Activated CD8-positive, alpha-beta T cell treated with anti-CD3 and anti-CD28 coated beads for 36 hours (primary cell): Measurements from ENCODE around the gene ZNF445. TPM values are rescaled to one million over a fixed set of nuclear protein-coding genes. Genes with fewer than 3 reads are reported as not detected.
"Not testable (repeated sequence)": the region's sequence is repeated elsewhere in the genome, so short reads cannot be mapped to it uniquely, and the experiment has no call there.

ENCODE experiments used
- ATAC-seq: fragments of 200-7000 bp; cut with Tn5 transposase; one replicate; pipeline ENCODE4 v1.10.0; 2021; ENCODE audit warnings: mild to moderate bottlenecking, moderate library complexity
- CTCF ChIA-PET: fragments of 350-600 bp; sonication (Branson Sonifier 250); formaldehyde crosslinking; loops from one replicate; lab custom pipeline; 2021; ENCODE audit warnings: antibody characterized with exemption; lab: Charles Lee
- POLR2A ChIA-PET: fragments of 350-600 bp; sonication (Branson Sonifier 250); formaldehyde crosslinking; loops from one replicate; lab custom pipeline; 2021; ENCODE audit warnings: antibody characterized with exemption; lab: Charles Lee
- DNase-seq: peaks from one replicate; pipeline ENCODE4 v3.0.0-alpha.2; 2020
- H3K27ac Mint-ChIP-seq: one replicate; pipeline ENCODE4 v1.8.0; 2021; ENCODE audit warnings: mild to moderate bottlenecking, mixed read lengths
- H3K27me3 Mint-ChIP-seq: one replicate; pipeline ENCODE4 v1.8.0; 2021; ENCODE audit warnings: mixed read lengths
- H3K36me3 Mint-ChIP-seq: one replicate; pipeline ENCODE4 v1.8.0; 2021; ENCODE audit warnings: low read depth, mixed read lengths
- H3K4me1 Mint-ChIP-seq: one replicate; pipeline ENCODE4 v1.8.0; 2021; ENCODE audit warnings: low read depth, mixed read lengths
- H3K4me3 Mint-ChIP-seq: one replicate; pipeline ENCODE4 v1.8.0; 2021; ENCODE audit warnings: mild to moderate bottlenecking, moderate library complexity, mixed read lengths
- H3K9me3 Mint-ChIP-seq: one replicate; pipeline ENCODE4 v1.8.0; 2021; ENCODE audit warnings: mixed read lengths
- intact Hi-C: fragments of 100-400 bp; cut with micrococcal nuclease; formaldehyde crosslinking; loops from one replicate; pipeline ENCODE4 v1.10.0; 2022
- total RNA-seq, 2 experiments: library from RNA; stranded (reverse); gene quantifications; one replicate each; pipeline ENCODE4 v1.2.3, GENCODE V29; 2021
- TF ChIP-seq, protein P1 (sequence below): fragments of 200-600 bp; IDR thresholded peaks from one replicate; pipeline ENCODE4 v1.8.0; 2022; ENCODE audit warnings: antibody characterized with exemption, mild to moderate bottlenecking

The ZNF445 gene
- total RNA-seq, 2 experiments from 2014 or later, result 16.3 to 18.4 TPM

DNA sequence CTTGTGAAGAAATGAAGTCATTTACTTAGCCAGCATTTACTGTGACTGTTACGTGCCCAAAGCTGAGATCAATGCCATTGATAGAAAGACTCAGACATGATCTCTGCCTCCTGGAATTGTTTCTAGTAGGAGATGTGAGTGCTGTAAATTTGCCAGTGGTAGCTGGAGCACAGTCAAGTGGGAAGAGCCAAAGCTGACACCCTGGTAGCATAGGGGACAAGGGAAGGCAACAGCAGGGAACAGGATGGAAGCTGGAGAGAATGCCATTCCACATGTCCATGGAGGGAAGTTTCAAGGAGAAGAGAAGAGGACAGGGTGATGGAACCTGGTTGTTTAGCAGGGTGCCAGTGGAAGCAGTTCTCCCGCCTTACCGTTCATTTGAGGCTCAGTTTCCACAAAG lies 74.9 kb downstream of the ZNF445 start:
- ChIA-PET POLR2A (no interaction called here), CTCF (no interaction called here)
- TF ChIP-seq, protein P1, sequence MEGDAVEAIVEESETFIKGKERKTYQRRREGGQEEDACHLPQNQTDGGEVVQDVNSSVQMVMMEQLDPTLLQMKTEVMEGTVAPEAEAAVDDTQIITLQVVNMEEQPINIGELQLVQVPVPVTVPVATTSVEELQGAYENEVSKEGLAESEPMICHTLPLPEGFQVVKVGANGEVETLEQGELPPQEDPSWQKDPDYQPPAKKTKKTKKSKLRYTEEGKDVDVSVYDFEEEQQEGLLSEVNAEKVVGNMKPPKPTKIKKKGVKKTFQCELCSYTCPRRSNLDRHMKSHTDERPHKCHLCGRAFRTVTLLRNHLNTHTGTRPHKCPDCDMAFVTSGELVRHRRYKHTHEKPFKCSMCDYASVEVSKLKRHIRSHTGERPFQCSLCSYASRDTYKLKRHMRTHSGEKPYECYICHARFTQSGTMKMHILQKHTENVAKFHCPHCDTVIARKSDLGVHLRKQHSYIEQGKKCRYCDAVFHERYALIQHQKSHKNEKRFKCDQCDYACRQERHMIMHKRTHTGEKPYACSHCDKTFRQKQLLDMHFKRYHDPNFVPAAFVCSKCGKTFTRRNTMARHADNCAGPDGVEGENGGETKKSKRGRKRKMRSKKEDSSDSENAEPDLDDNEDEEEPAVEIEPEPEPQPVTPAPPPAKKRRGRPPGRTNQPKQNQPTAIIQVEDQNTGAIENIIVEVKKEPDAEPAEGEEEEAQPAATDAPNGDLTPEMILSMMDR, result no peak
- ATAC-seq (no peak), DNase-seq (no peak)
- Mint-ChIP-seq H3K27ac (no peak overlapping the region), H3K9me3 (no peaks in the 10 kb centered on the region), H3K27me3 (no peaks in the 10 kb centered on the region), H3K4me1 (no peaks in the 10 kb centered on the region), H3K36me3 (peaks cover 2% of the 10 kb centered on the region), H3K4me3 (no peak overlapping the region)
- intact Hi-C loops, result no loop called here

DNA sequence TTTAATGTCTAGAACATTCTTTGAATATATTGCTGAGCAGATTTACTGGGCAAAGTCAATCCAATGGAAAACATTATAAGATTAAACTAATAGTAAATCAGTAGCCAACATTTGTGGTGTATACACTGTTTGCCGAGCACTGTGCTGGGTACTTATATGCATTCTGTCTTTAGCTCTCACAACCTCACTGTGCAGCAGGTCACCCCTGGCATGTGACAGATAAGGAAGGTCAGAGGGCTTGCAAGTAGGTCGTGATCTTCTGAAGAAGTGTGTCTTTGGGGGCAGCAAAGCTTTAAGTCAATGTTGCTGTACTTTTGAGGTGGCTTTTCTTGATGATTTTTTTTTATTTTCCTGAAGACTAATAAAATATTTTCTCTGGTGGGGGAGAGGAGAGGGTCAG lies 76.7 kb downstream of the ZNF445 start:
- ATAC-seq (no peak), DNase-seq (no peak)
- POLR2A ChIA-PET, result no interaction called here
- TF ChIP-seq, protein P1, result no peak
- Mint-ChIP-seq H3K36me3 (peaks cover 2% of the 10 kb centered on the region), H3K27me3 (no peaks in the 10 kb centered on the region), H3K4me1 (no peaks in the 10 kb centered on the region), H3K4me3 (no peak overlapping the region), H3K9me3 (no peaks in the 10 kb centered on the region), H3K27ac (no peak overlapping the region)
- intact Hi-C loops, result no loop called here
- CTCF ChIA-PET, result interaction anchor here (0.8 kb wide), 1 partner anchor 77 kb away, joined by 3 read pairs; no protein-coding TSS in a partner anchor

DNA sequence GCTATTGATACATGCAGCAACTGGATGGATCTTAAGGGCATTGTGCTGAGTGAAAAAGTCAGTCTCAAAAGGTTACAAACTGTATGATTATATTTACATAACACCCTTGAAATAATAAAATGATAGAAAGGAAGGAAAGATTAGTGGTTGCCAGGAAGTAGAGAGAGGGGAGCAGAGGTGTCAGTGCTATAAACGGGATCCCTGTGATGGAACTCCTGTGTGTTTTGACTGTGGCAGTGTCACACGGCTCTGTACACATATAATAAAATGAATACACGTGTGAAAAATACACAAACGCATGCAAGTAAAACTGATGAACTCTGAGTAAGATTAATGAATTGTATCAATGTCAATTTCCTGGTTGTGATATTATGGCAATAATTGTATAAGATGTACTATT lies 78.6 kb downstream of the ZNF445 start:
- Mint-ChIP-seq H3K36me3 (peaks cover 2% of the 10 kb centered on the region), H3K4me3 (no peak overlapping the region), H3K9me3 (no peaks in the 10 kb centered on the region), H3K27ac (no peak overlapping the region), H3K27me3 (no peaks in the 10 kb centered on the region), H3K4me1 (no peaks in the 10 kb centered on the region)
- intact Hi-C loops, result no loop called here
- TF ChIP-seq, protein P1, result no peak
- ChIA-PET POLR2A (no interaction called here), CTCF (no interaction called here)
- no peak for ATAC-seq
- DNase-seq, result no peak

DNA sequence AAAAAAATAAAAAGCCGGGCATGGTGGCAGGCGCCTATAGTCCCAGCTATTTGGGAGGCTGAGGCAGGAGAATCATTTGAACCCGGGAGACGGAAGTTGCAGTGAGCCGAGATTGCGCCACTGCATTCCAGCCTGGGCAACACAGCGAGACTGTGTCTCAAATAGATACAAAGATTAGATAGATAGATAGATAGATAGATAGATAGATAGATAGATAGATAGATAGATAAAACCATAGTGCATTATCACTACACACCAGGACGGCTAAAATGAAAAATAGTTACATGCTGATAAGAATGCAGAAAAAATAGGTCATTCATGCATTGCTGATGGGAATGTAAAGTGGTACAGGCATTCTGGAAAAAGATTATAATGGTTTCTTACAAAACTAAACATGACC lies 79.2 kb downstream of the ZNF445 start:
- H3K9me3 Mint-ChIP-seq, ATAC-seq, H3K4me1 Mint-ChIP-seq, CTCF ChIA-PET, H3K36me3 Mint-ChIP-seq, DNase-seq, intact Hi-C loops, POLR2A ChIA-PET, H3K4me3 Mint-ChIP-seq, H3K27me3 Mint-ChIP-seq, H3K27ac Mint-ChIP-seq: not testable (repeated sequence)

DNA sequence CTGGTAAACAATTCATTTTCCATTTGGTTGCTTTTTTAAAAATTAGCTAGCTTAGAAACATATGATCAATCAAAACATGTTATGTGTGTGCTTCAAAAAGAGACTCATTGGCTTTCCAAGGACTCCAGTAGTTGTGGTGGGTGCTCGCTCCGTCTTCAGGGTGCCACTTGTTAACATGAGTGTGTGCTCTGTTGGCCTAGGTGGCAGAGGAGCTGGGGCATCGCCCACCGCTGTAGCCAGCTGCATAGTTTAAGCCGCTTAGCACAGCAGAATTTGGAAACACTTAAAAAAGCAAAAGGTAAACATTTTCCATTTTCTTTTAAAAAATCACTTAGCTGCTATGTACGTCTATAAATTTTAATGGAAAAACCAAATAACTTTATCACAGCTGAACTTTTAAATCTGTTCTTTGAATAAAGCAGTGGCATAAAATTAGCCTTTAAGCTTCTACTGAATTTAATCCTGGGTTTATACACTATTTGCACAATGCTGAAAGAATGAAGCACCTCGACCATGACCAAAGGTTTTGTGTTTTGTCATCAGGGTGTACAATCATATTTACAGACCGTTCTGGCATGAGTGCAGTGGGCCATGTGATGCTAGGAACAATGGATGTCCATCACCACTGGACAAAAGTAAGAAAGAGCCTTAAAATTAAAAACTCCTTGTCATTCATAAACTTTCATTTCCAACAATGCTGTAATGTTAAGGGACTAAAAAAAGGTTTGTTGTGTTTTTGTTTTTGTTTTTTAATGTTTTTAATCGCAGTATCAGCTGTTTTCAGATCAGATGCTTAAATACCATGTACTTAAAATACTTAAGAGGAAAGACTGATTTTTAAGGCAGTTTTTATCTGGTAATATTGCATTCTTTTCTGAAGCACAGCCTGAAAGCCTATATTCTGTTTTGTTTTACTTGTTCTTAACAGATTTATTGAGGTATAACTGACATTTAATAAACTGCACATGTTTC lies 81.0 kb downstream of the ZNF445 start:
- H3K27ac Mint-ChIP-seq, result no peak overlapping the region
- intact Hi-C loops, result no loop called here

More for the DNA sequence above, 81.0 kb downstream of the ZNF445 start:
- Mint-ChIP-seq H3K9me3 (no peaks in the 10 kb centered on the region), H3K27me3 (no peaks in the 10 kb centered on the region), H3K4me3 (no peak overlapping the region), H3K36me3 (peaks cover 2% of the 10 kb centered on the region), H3K4me1 (no peaks in the 10 kb centered on the region)
- no peak for ATAC-seq
- TF ChIP-seq, protein P1, result no peak
- POLR2A ChIA-PET, result interaction anchor here (1.0 kb wide), 1 partner anchor 43 kb away, joined by 3 read pairs; no protein-coding TSS in a partner anchor
- CTCF ChIA-PET, result no interaction called here
- no peak for DNase-seq
